Fibroblast of lung (primary cell): Measurements from ENCODE around the gene PIK3R6. TPM values are rescaled to one million over a fixed set of nuclear protein-coding genes. Genes with fewer than 3 reads are reported as not detected.
A peak's percentile ranks its signal among the peaks of the same experiment; 100 is the strongest.
"Not testable (repeated sequence)": the region's sequence is repeated elsewhere in the genome, so short reads cannot be mapped to it uniquely, and the experiment has no call there.

Experiments
- DNase-seq, 2 donors: peaks; one replicate each; pipeline versions ENCODE4 v3.0.0 to v3.0.0-alpha.2; 2010; ENCODE audit warnings: low read depth in 2 of 2
- H2AFZ ChIP-seq: 2 replicates; pipeline ENCODE4 v1.5.1; 2012; ENCODE audit warnings: low read length, control low read depth, inconsistent platforms
- H3K27ac ChIP-seq: 2 replicates; pipeline ENCODE4 v1.5.1; 2011; ENCODE audit warnings: low read length, control low read depth; ENCODE audit not compliant: insufficient read depth
- H3K27me3 ChIP-seq: 2 replicates; pipeline ENCODE4 v1.5.1; 2011; ENCODE audit warnings: mild to moderate bottlenecking, low read length; ENCODE audit not compliant: control insufficient read depth, insufficient read depth
- H3K36me3 ChIP-seq: 2 replicates; pipeline ENCODE4 v1.5.1; 2011; ENCODE audit warnings: low read length; ENCODE audit not compliant: control insufficient read depth, insufficient read depth
- H3K4me1 ChIP-seq: 2 replicates; pipeline ENCODE4 v1.5.1; 2011; ENCODE audit warnings: low read length; ENCODE audit not compliant: control insufficient read depth, insufficient read depth; ENCODE audit errors: extremely low read depth
- H3K4me2 ChIP-seq: 2 replicates; pipeline ENCODE4 v1.5.1; 2011; ENCODE audit warnings: low read length, control low read depth; ENCODE audit not compliant: insufficient read depth; ENCODE audit errors: extremely low read depth
- H3K4me3 ChIP-seq, 4 experiments: fragments of 200-600 bp in 1 of 4; sonication (generic) in 1 of 4; replicated peaks in 1 of 4; 2 replicates each; pipeline ENCODE4 v1.5.1; 2011 to 2016; ENCODE audit warnings: low read length in 4 of 4, low read depth in 3 of 4, mild to moderate bottlenecking in 3 of 4, control low read depth in 2 of 4, inconsistent platforms in 1 of 4, mixed read lengths in 1 of 4; ENCODE audit not compliant: insufficient read depth in 1 of 4; ENCODE audit errors: control extremely low read depth in 1 of 4
- H3K79me2 ChIP-seq: 2 replicates; pipeline ENCODE4 v1.5.1; 2012; ENCODE audit warnings: mild to moderate bottlenecking, low read length, inconsistent platforms; ENCODE audit not compliant: control insufficient read depth, insufficient read depth
- H3K9ac ChIP-seq: 2 replicates; pipeline ENCODE4 v1.5.1; 2011; ENCODE audit warnings: mild to moderate bottlenecking, low read length, control low read depth; ENCODE audit not compliant: insufficient read depth
- H3K9me3 ChIP-seq: 2 replicates; pipeline ENCODE4 v1.5.1; 2012; ENCODE audit warnings: low read depth, low read length; ENCODE audit not compliant: control insufficient read depth, insufficient read depth
- H4K20me1 ChIP-seq: 2 replicates; pipeline ENCODE4 v1.5.1; 2011; ENCODE audit warnings: low read length; ENCODE audit not compliant: control insufficient read depth, insufficient read depth; ENCODE audit errors: extremely low read depth
- CTCF ChIP-seq, 2 donors: IDR thresholded peaks in 1 of 2; conservative IDR thresholded peaks in 1 of 2; 1 replicate in 1 of 2; 2 replicates in 1 of 2; pipeline ENCODE4 v1.5.1; 2011 to 2012; ENCODE audit warnings: low read length in 2 of 2, control low read depth in 1 of 2, inconsistent platforms in 1 of 2, low read depth in 1 of 2, mild to moderate bottlenecking in 1 of 2
- EZH2 ChIP-seq: IDR thresholded peaks from 2 replicates; pipeline ENCODE4 v1.5.1; 2012; ENCODE audit warnings: low read length, control low read depth, mild to moderate bottlenecking; ENCODE audit errors: missing control alignments
- polyA plus RNA-seq, 2 donors: library from polyadenylated mRNA; depleted of rRNA in 1 of 2; stranded (reverse) in 1 of 2; unstranded in 1 of 2; fragments of >200 nt; gene quantifications; 2 replicates each; pipeline ENCODE4 v1.2.1, GENCODE V29; 2011 to 2012; ENCODE audit warnings: missing spikeins in 1 of 2
- total RNA-seq: library from RNA; depleted of rRNA; stranded (reverse); fragments of >200 nt; gene quantifications from 2 replicates; pipeline ENCODE4 v1.2.1, GENCODE V29; 2014

PIK3R6 gene
- total and polyA plus RNA-seq, 2 donors (not counting 1 experiment from before 2014, with no cell fraction given): 0.02 TPM; not detected in 1

GRCh38 chr17:8859027-8859803, 8.3 kb downstream of the PIK3R6 start:
- peak in 1 of 2 donors; percentile 45 for DNase-seq
- H3K9me3 ChIP-seq: no peaks in the 10 kb centered on the region
- H3K79me2 ChIP-seq: no peaks in the 10 kb centered on the region
- H3K4me3 ChIP-seq: no peak overlapping the region
- TF ChIP-seq CTCF (conservative IDR thresholded peaks at IDR 0.05 in 1 of 2, IDR thresholded peaks at IDR 0.05 in 1 of 2; ENCODE audit: low read depth in 1 of 2, low read length in 2 of 2): no peak
- TF ChIP-seq EZH2: no peak
- H2AFZ ChIP-seq: no peak overlapping the region
- no peak overlapping the region for H3K4me2 ChIP-seq
- peaks cover 4% of the 10 kb centered on the region for H3K4me1 ChIP-seq
- no peaks in the 10 kb centered on the region for H3K36me3 ChIP-seq
- no peaks in the 10 kb centered on the region for H4K20me1 ChIP-seq
- H3K27me3 ChIP-seq: no peaks in the 10 kb centered on the region
- no peak overlapping the region for H3K9ac ChIP-seq
- H3K27ac ChIP-seq: peak overlapping the region; percentile 52

GRCh38 chr17:8857919-8858318, 9.6 kb downstream of the PIK3R6 start:
- H3K4me2 ChIP-seq: no peak overlapping the region
- H2AFZ ChIP-seq: no peak overlapping the region
- H3K27ac ChIP-seq: no peak overlapping the region
- H3K36me3 ChIP-seq: no peaks in the 10 kb centered on the region
- H3K27me3 ChIP-seq: no peaks in the 10 kb centered on the region
- TF ChIP-seq CTCF (conservative IDR thresholded peaks at IDR 0.05 in 1 of 2, IDR thresholded peaks at IDR 0.05 in 1 of 2; ENCODE audit: low read depth in 1 of 2, low read length in 2 of 2) (no peak), EZH2 (no peak)
- H3K4me1 ChIP-seq: peaks cover 4% of the 10 kb centered on the region
- no peak overlapping the region for H3K9ac ChIP-seq
- no peaks in the 10 kb centered on the region for H3K79me2 ChIP-seq
- H3K9me3 ChIP-seq: no peaks in the 10 kb centered on the region
- no peak overlapping the region for H3K4me3 ChIP-seq
- no peaks in the 10 kb centered on the region for H4K20me1 ChIP-seq
- peak in 1 of 2 donors; percentile 72 for DNase-seq

- no peak overlapping the region for H3K27ac ChIP-seq
- DNase-seq: no peak
These were observed 10.5 kb downstream of the PIK3R6 start for GRCh38 chr17:8856869-8857575.

GRCh38 chr17:8856205-8856603, 11.3 kb downstream of the PIK3R6 start:
- not testable (repeated sequence) for H3K4me2 ChIP-seq, H2AFZ ChIP-seq, H3K79me2 ChIP-seq, H3K27ac ChIP-seq, DNase-seq, H3K9me3 ChIP-seq, H3K4me1 ChIP-seq, H3K9ac ChIP-seq, H3K36me3 ChIP-seq, H3K27me3 ChIP-seq, H4K20me1 ChIP-seq, H3K4me3 ChIP-seq

More at GRCh38 chr17:8856869-8857575, 10.5 kb downstream of the PIK3R6 start:
- H3K4me3 ChIP-seq: no peak overlapping the region
- no peak for TF ChIP-seq EZH2
- no peak for TF ChIP-seq CTCF (conservative IDR thresholded peaks at IDR 0.05 in 1 of 2, IDR thresholded peaks at IDR 0.05 in 1 of 2; ENCODE audit: low read depth in 1 of 2, low read length in 2 of 2)
- no peaks in the 10 kb centered on the region for H3K36me3 ChIP-seq
- H3K9ac ChIP-seq: no peak overlapping the region
- no peak overlapping the region for H2AFZ ChIP-seq
- no peaks in the 10 kb centered on the region for H3K9me3 ChIP-seq
- H3K4me2 ChIP-seq: no peak overlapping the region
- no peaks in the 10 kb centered on the region for H3K27me3 ChIP-seq
- no peaks in the 10 kb centered on the region for H3K79me2 ChIP-seq
- no peaks in the 10 kb centered on the region for H4K20me1 ChIP-seq
- H3K4me1 ChIP-seq: peaks cover 4% of the 10 kb centered on the region
